22Rv1 (cell line): ENCODE measurements around the gene TTC9.

ENCODE experiments used
- CTCF ChIP-seq: fragments of 450-650 bp; IDR thresholded peaks from 2 replicates; pipeline ENCODE4 v1.5.1; 2017; ENCODE audit warnings: mild to moderate bottlenecking
- ZFX ChIP-seq: fragments of 450-650 bp; IDR thresholded peaks from 2 replicates; pipeline ENCODE4 v1.6.1; 2017; ENCODE audit warnings: antibody characterized with exemption, borderline replicate concordance

GRCh38 chr14:70713511-70713916 is 71.8 kb downstream of the TTC9 start:
- TF ChIP-seq CTCF: no peak
- no peak for TF ChIP-seq ZFX
